GM21737 (cell line): Measurements from ENCODE around the gene C8G.

Experiments used
- ATAC-seq: cut with Tn5 transposase; IDR thresholded peaks from one replicate; pipeline ENCODE4 v1.9.1; 2021; ENCODE audit warnings: mild to moderate bottlenecking, moderate library complexity; ENCODE audit not compliant: unreplicated experiment

Gene C8G

GRCh38 chr9:136964833-136965422 is 19.9 kb downstream of the C8G start:
- ATAC-seq = no peak

GRCh38 chr9:136965771-136966484 is 20.9 kb downstream of the C8G start:
- ATAC-seq = no peak

GRCh38 chr9:136968333-136969127 is 23.5 kb downstream of the C8G start:
- no peak for ATAC-seq

- no peak for ATAC-seq
Observed at GRCh38 chr9:136969150-136969549, 24.1 kb downstream of the C8G start.

- no peak for ATAC-seq
Observed at GRCh38 chr9:136969774-136970173, 24.7 kb downstream of the C8G start.

- no peak for ATAC-seq
Observed at GRCh38 chr9:136970361-136970760, 25.3 kb downstream of the C8G start.

GRCh38 chr9:136971746-136972145 is 26.7 kb downstream of the C8G start:
- no peak for ATAC-seq

- ATAC-seq = no peak
Observed at GRCh38 chr9:136972335-136972734, 27.3 kb downstream of the C8G start.

- no peak for ATAC-seq
Observed at GRCh38 chr9:136972743-136973142, 27.7 kb downstream of the C8G start.

- no peak for ATAC-seq
Observed at GRCh38 chr9:136973618-136974617, 28.9 kb downstream of the C8G start.

- no peak for ATAC-seq
Observed at GRCh38 chr9:136974817-136975535, 29.9 kb downstream of the C8G start.

GRCh38 chr9:136975644-136976043 is 30.6 kb downstream of the C8G start:
- no peak for ATAC-seq

GRCh38 chr9:136977223-136977622 is 32.2 kb downstream of the C8G start, which contains the start of gene PTGDS:
Gene PTGDS (plus strand): TSS chr9:136977504. CDS start chr9:136977579, 75 bp downstream.
- no peak for ATAC-seq

- ATAC-seq = no peak
Observed at GRCh38 chr9:136977649-136978072, 32.6 kb downstream of the C8G start.

GRCh38 chr9:136978073-136978864 is 33.2 kb downstream of the C8G start:
- ATAC-seq = no peak

- ATAC-seq = no peak
Observed at GRCh38 chr9:136978865-136979544, 34.0 kb downstream of the C8G start.

GRCh38 chr9:136979769-136980587 is 34.9 kb downstream of the C8G start:
- no peak for ATAC-seq
